NCI-H1436 treated with DMSO at 0.1 percent for 48 hours (cell line): Measurements from ENCODE around the gene USP2.

Source experiments
- DNase-seq: peaks from one replicate; lab custom pipeline; 2025; lab: John Stamatoyannopoulos, UW

The USP2 gene

GRCh38 chr11:119320776-119321524, 60.5 kb downstream of the USP2 start:
- no peak for DNase-seq

GRCh38 chr11:119320240-119320775, 61.2 kb downstream of the USP2 start:
- no peak for DNase-seq

- no peak for DNase-seq
Observed at GRCh38 chr11:119319700-119320239, 61.7 kb downstream of the USP2 start.

- no peak for DNase-seq
Observed at GRCh38 chr11:119319136-119319699, 62.3 kb downstream of the USP2 start.

- no peak for DNase-seq
Observed at GRCh38 chr11:119318240-119319135, 63.0 kb downstream of the USP2 start.

GRCh38 chr11:119317592-119318239, 63.8 kb downstream of the USP2 start:
- DNase-seq, result no peak

GRCh38 chr11:119316729-119317591, 64.5 kb downstream of the USP2 start, which contains the start of gene MCAM:
MCAM (minus strand) TSS chr11:119317130; CDS start chr11:119317101, 29 bp downstream.
- DNase-seq, result peak; percentile 9

GRCh38 chr11:119316016-119316728, 65.3 kb downstream of the USP2 start:
- no peak for DNase-seq

GRCh38 chr11:119315131-119316015, 66.1 kb downstream of the USP2 start:
- DNase-seq, result no peak

GRCh38 chr11:119314726-119315125, 66.8 kb downstream of the USP2 start:
- DNase-seq, result no peak

- DNase-seq, result no peak
Observed at GRCh38 chr11:119310682-119311052, 70.8 kb downstream of the USP2 start.

GRCh38 chr11:119309953-119310681, 71.4 kb downstream of the USP2 start:
- DNase-seq, result no peak

- no peak for DNase-seq
Observed at GRCh38 chr11:119309411-119309810, 72.1 kb downstream of the USP2 start.

- DNase-seq, result no peak
Observed at GRCh38 chr11:119307974-119308373, 73.5 kb downstream of the USP2 start.

- no peak for DNase-seq
Observed at GRCh38 chr11:119307219-119307618, 74.3 kb downstream of the USP2 start.

- DNase-seq, result no peak
Observed at GRCh38 chr11:119306373-119306890, 75.1 kb downstream of the USP2 start.

GRCh38 chr11:119305556-119306372, 75.7 kb downstream of the USP2 start:
- no peak for DNase-seq
